Stimulated activated CD8-positive, alpha-beta memory T cell treated with anti-CD3 and anti-CD28 coated beads, Interleukin-12 subunit alpha, Interleukin-12 subunit beta, amount 100 ng/mL, for 24 hours (primary cell): Measurements from ENCODE around the gene MRGPRF.

Experiments
- DNase-seq: peaks from one replicate; pipeline ENCODE4 v3.0.0-alpha.2; 2020; ENCODE audit errors: extremely low read depth

MRGPRF gene, protein sequence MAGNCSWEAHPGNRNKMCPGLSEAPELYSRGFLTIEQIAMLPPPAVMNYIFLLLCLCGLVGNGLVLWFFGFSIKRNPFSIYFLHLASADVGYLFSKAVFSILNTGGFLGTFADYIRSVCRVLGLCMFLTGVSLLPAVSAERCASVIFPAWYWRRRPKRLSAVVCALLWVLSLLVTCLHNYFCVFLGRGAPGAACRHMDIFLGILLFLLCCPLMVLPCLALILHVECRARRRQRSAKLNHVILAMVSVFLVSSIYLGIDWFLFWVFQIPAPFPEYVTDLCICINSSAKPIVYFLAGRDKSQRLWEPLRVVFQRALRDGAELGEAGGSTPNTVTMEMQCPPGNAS

GRCh38 chr11:69013009-69013951, at the start of gene MRGPRF:
Gene MRGPRF, minus strand, starts transcription at chr11:69013246. Its CDS starts 3,345 bp downstream, at chr11:69009901.
- no peak for DNase-seq

- no peak for DNase-seq
Measured at GRCh38 chr11:69062169-69062855, 49.3 kb upstream of the MRGPRF start.

DNA sequence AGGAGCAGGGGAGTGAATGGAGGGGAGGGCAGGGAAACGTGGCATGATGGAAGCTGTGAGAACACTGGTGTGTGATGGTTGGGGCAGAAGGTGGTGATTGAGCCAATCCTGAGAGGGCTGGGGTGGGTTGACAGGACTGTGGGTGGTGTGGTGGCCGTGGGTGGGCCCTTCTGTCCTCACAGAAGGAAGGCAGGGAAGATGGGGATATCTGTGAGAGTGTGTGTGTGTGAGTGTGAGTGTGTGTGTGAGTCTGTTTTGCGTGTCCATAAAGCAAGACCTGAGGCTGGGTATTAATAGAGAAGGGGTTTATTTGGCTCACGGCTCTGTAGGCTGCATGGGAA, 48.6 kb upstream of the MRGPRF start:
- no peak for DNase-seq

DNA sequence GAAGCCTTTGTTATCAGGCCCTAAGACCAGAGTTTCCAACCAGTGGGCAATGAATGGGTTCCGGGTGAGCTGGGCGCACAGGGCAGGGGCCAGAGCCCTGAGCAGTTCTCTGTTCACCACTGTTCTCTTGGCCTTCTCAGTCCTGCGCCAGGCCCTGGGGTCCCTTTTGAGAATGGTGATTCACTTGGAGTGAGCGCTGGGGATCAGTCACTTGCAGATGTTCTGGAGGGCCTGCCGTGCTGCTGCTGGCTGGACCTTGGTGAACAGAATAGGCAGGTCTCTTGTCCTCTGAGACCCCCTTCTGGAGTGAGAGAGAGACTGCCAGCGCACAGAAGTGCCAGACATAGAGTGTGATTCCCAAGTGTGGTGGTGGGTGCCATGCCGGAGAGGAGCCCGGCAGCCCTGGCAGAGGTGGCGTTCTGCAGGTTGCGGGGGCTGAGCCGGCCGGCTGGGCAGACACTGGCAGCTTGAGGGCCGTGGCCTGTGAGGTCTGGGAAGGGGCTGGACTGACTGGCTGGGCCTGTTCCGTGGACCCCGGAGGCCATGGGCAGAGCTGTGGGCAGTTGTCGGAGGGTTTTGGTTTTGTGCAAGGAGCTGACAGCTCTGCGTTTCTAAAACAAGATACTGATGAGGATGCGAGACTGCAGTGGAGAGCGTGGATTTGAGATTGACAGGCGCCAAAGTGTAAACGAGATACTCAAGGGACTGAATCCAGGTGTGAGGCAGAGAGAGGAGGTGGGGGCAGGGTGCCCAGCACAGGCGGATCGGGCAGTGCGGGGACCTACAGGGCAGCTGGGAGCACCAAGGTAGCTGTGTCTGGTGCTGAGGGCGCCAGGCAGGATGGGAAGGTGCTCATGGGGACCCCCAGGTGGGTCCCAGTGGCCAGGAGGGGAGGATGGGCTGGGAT, 48.0 kb upstream of the MRGPRF start:
- DNase-seq: no peak

DNA sequence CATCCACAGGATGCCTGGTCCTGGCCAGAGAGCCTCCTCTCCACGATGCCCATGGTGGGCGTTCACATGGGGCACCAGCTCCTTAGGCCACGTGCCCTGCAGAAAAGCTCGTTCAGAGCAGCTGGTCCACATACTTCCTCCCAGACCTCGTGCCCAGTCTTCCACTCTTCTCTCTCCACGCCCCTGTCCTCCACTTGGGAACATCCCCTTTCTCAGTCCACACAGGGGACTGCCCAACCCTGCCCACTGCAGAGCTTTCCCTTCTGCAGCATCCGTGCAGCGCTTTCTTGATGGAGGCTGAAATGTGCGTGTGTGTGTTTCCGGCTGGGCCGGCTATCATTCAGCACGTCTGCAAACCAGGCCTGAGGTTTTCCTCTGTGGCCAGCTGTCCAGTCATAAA, 46.9 kb upstream of the MRGPRF start:
- DNase-seq: no peak

GRCh38 chr11:69059429-69059828, 46.4 kb upstream of the MRGPRF start:
- DNase-seq: no peak

DNA sequence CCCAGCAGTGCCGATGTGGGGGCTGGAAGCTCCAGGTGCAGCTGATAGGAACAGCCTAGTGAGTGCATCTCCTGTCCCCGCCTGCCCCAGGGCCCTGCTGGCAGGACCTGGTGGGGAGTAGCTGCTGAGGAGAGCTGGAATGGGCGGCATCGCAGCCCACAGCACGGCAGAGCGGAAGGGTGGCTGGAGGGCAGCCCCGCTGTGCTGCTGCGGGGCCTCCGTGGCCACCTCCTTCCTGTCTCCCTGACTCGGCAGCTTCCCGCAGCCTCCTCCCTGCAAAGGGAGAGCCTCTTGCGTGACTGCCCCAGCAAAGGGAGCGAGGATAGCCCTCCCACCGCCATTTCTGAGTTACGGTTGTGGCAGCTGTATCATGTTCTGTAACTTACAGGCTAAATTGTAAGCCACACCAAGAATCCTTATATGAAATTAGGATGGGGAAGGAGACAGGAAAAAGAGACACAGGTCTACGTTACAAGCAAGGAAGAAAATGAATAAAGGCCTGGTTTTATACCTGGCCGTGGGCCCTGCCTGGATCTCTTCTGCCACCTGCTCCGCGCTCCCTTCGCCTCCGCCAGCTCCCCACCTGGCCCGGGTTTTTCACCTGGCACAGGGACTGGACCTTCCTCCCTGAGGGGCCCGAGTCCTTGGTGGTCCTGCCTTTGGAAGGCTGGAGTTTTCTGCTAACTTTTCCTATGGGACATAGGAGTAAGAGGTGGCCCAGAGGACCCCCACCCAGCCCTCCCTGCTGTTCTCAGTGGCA, 45.6 kb upstream of the MRGPRF start:
- DNase-seq: no peak

- DNase-seq: no peak
Measured at GRCh38 chr11:69057801-69058200, 44.8 kb upstream of the MRGPRF start.

DNA sequence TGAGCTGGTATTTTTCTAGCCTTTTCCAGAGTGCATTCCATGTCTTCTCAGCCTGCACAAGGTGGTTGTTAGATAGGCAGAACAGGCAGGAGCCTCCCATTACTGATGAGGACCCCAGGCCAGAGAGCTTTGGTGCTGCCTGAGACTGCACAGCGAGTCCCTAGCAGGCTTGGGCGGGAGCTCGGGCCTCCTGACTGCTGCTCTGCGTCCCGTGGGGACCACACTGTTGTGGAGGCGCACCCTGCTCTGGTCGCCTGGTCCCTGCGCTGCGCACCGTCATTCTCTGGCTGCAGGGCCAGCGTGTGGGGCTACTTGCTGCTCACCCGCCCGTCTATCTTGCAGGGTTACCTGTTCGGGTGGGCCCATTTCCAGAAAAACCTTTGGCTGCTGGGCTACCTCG, 44.2 kb upstream of the MRGPRF start:
- DNase-seq: no peak

- no peak for DNase-seq
Measured at GRCh38 chr11:69055598-69056516, 42.8 kb upstream of the MRGPRF start.

- DNase-seq: no peak
Measured at GRCh38 chr11:69055212-69055586, 42.2 kb upstream of the MRGPRF start.

DNA sequence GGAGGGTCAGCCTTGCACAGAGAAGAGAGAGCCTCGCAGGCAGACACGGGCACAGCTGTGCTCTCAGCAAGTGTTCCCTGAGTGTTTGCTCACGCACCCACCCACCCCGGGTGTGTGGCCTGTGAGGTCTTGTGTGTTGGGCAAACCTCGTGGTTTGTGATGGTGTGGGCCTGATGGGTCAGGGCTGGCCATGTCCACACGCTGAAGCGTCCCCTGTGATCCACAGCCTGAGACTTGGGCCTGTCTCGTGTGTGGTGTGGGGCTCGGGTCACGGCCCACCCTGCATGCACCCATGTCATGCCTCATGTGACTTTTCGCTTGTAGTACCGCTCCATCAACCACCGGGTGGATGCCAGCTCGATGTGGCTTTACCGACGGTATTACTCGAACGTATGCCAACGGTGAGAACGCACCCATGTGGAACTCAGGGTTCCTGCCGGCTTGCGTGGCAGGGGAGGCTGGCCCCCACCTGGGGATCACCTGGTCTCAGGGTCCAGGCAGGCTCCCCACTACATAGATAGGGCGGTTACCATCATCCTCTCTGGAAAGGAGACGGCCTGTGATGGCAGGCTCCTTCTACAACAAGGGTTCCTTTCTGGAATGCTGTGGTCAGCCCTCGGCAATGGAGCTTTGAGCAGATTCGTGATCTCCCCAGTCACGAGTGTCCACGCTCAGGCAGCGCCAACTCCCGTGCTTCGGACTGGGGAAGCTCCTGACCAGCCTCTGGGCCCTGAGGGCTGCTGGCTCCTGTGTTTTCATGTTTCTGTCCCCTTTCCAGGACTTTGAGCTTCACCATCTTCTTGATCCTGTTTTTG, 41.6 kb upstream of the MRGPRF start:
- DNase-seq: no peak

DNA sequence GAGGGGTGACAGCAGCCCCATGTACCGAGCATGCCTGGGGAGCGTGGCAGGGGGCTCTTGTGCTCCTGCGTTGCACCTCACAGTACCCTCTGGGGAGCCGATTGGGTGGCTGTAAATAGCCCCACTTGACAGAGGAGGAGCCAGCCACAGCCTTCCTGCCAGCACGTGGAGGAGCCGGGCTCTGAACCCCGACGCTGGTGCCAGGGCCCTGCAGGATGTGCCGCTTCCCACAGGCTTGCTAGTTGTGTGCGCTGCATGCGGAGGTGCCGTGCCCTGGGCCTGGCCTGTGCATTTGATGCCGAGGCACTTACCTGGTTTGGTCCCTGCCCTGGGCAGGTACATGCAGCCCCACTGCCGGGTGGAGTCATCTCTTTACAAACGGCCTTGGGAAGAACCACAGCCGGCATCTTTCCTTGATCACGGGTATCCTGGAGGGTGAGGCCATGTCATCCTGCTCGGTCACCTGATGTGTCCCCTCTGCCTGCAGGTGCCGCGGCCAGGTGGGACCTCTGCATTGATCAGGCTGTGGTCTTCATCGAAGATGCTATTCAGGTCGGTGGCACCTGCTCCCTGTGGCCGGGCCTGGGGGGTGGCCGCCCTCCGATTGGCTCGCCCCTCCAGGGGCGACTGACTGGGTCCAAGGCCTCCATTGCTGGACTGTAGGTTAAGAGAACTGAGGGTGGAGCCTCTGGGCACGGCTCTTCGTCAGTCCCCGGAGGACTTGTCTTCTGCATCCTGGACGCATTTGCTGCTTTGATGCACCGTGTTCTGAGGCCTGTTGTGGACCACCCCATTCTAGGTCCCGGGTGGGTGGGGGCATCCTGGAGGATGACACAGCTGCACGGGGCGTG, 40.7 kb upstream of the MRGPRF start:
- no peak for DNase-seq

GRCh38 chr11:69053169-69053477, 40.1 kb upstream of the MRGPRF start:
- no peak for DNase-seq

DNA sequence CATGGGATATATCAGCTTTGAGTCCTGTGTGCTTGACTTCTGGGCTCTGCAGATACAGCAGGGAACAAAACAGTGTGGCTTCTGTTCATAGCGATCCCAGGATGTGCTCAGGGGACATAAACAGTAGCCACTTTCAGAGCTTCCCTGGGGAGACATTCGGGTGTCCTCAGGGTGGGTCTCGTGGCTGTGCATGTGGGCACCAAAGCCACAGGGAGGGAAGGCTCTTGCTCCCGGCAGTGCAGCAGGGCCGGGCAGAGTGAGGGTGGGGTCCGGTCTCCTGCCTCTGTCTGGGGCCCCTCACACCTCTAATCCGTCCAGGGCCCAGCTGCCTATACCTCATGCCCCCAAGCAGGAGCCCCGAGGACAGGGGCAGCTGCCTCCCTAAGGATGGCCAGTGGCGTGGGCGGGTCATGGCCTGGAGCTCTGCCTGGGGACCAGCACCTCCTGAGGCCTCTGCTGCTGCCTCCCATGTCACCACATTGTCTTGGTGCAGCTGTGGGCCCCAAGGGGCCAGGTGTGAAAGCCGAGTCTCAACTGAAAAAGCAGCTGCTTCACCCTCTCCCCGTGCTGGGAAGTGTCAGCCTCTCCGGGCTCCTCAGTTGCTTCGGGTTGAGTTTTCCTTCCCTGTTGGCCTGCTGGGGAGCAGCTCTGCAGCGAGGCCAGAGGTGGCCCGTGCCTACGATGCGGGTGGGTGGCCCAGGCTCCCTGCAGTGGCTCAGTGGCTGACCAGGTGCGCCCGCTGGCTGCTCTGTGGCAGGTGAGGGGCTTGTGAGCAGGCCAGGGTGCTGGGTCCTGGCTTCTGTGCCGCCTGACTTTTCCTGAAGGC, 39.5 kb upstream of the MRGPRF start:
- no peak for DNase-seq

DNA sequence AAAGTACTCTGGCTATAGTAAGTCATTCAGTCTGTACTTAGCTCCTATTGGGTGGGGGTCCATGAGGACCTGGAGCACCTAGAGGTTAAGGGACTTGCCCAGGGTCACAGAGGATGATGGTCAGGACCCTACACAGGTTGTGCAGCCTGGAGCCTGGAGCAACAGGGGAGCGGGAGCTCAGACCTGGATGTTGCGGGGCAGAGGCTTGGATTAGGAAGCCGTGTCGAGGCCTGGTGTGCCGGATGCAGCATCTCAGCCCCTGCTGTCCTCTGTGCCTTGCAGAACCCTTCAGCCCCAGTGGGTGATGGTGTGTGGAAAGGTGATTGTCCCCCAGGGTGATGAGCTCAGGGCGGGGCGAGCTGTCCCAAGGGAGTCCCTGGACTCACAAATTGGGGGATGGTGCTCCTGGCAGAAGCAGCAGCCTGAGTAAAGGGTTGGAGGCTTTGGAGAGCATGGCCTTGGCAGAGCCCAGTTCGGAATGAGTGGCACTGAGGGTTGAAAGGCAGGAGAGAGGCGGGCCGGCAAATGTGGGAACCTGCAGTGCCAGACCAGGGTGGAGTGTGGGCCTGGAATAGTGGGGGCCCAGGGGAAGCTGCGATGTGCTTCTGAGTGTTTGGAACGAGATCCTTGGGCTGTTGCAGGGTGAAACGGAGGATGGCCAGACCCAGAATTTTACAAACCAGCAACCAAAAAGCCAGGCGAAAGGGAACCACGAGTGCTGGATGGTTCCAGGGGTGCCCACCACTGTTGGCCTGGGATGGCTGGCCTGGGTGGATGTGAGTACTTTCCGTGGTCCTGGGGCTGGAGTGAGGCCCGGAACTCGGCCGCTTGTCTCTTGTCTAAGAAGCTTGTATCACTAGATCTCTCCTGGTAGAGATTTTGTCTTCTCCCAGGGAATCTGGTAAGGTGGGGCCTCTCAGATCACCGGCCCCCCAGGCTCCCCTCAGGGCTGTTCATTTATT, 38.6 kb upstream of the MRGPRF start:
- DNase-seq: no peak
